ENCODE measurements around the gene RFTN1.
"Not testable (repeated sequence)": the region's sequence is repeated elsewhere in the genome, so short reads cannot be mapped to it uniquely, and the experiment has no call there.

Gene RFTN1

DNA sequence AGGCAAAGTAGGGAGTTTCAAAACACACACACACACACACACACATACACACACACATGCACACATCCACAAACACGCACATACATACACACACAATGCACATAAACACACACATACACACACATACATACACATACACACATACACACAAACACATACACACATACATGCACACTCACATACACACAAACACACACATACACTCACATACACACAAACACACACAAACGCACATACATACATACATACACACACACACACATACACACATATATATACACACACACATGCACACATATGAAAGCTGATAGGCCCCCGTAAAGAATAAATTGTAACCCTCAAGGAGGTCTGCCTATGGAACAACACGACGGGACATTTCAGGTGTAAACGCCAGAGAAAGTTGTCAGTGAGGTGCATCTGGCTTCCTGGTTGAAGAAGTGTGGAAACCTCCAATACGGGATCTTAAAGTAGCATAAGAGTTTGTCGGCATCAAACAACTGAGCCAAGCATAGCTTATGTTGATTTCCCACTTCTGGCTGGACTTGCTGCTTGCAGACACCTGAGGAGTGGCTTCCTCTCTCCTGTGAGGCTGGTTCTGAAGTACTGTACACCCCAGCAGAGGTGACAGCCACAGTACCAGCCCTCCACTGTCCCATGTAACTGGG is 5.8 kb downstream of the RFTN1 start:
- DNase-seq (ENCODE audit: low read depth in 2 of 2) = no peak

DNA sequence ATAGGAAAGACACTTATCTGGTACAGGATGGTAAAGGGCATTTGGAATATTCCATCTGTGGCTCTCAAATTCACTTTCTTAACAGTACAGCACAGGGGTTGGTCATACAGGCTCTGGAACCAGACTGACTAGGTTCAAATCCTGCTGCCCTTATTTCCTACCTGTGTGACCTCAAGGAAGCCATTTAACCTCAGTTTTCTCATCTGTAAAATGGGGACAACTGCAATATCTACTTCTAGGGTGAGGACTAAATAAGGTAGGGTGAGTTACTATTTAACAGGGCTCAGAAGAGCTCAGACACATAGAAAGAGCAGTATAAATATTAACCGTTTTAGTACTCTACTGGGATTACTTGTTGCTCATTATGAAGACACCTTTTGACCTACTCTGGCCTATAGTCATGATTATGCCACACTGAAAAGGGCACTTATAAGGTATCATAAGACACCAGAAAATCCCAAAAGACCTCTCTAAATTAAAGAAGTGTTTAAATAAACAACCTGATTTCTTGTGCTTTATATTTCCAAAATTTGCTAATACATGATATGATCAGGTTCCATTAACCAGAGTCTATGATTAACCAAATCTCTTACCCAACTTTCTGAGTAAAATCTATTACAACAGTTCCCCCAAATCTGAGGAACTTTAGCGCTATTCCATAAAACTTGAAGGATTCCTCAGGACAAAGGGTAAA is 6.5 kb downstream of the RFTN1 start:
- no peak for DNase-seq (ENCODE audit: low read depth in 2 of 2)

DNA sequence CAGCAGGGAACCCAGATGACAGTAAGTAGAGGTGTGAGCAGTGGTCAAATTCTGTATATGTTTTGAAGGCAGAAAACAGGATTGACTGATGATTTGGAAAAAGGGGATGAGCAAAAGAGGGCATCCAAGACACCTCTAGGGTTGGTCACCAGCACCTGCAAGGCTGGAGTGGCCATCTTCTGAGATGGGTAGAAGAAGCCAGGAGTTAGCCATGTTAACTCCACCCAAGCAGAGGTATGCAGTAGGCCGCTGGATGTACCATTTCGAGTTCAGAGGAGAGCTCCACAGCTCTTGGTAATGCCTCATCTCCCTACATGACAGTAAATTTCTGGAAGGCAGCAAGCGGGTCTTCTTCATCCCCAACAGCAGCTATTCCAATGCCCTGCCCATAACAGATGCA is 7.0 kb downstream of the RFTN1 start:
- DNase-seq (ENCODE audit: low read depth in 2 of 2) = no peak

DNA sequence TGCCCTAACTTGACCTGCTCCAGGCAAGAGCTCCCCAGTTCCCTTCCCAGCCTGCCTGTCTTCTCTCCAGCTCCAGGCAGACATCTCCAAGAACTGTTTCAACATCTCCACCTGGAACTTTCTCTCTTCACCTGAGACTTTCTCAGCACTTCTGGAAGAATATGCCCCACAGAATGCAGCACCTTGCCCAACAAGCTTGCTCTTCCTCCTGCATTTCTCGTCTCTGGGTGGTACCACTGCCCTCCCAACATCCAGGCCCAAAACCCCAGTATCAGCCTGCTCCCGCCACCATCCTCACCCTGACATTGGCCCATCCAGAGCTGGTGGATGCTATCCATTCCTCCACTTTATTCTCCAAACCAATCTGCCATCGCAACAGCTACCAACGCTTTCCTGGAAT is 8.8 kb downstream of the RFTN1 start:
- DNase-seq (ENCODE audit: low read depth in 2 of 2) = no peak

DNA sequence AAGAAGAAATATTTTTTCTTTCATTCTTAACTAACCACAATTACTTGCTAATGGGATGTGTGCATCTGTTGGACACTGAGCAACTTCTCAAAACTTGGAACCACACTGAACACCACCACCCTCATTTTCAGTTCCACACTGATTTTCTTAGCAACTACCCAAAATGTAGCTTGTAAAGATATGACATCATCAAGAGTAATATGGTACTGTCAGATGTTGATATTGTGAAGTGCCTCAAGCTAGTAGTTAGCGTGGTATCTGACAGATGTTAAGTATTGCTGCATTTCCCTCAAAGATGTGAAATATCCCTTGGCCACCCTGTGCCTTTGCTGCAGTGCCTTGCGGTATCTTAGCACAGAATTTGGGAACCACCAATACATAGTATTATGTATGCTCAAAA is 9.3 kb downstream of the RFTN1 start:
- DNase-seq (ENCODE audit: low read depth in 2 of 2) = no peak

DNA sequence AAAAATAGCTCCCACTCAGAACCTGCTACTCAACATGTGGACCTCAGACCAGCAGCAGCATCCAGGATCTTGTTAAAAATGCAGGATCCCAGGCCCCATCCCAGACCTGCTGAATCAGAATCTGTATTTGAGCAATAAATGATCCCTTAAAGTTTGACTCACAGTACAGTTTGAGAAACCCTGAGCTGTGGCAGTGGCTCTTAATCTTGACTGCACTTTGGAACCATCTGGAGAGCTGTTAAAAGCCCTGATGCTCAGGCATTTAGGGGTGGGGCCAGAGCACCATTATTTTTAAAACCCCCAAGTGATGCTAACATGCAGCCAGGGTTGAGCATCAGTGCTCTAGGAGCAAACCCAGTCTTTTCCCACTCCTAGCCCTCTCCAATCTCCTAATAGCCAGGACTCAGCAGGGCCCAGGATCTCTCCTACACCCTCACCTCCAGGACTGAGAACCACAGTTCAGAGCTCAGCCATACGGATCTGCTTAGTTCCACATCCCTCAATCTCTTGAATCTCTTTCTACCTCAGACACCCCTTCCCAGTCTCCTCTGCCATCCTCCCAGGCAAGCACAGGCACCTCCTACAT is 10.2 kb downstream of the RFTN1 start:
- no peak for DNase-seq (ENCODE audit: low read depth in 2 of 2)

DNA sequence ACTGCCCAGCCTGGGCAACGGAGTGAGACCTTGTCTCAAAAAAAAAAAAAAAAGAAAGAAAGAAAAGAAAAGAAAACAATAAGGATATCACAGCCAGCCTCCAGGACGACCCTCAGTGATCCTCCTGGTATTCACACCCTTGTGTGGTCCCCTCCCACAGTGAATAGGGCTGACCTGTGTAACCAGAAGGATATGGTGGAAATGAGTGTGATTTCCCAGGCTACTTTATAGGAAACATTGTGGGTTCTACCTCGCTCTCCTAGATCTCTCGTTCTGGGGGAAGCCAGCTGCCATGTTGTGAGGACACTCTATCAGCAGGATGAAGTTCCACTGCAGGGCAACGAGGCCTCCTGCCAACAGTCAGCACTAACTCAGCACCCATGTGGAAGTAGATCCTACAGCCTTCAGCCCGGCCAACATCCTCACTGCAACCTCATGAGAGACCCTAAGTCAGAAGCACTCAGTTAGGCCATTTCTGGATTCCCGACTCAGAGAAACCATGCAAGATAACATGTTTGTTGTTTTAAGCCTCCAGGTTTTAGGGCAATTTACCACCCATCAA is 11.1 kb downstream of the RFTN1 start:
- DNase-seq (ENCODE audit: low read depth in 2 of 2) = no peak

DNA sequence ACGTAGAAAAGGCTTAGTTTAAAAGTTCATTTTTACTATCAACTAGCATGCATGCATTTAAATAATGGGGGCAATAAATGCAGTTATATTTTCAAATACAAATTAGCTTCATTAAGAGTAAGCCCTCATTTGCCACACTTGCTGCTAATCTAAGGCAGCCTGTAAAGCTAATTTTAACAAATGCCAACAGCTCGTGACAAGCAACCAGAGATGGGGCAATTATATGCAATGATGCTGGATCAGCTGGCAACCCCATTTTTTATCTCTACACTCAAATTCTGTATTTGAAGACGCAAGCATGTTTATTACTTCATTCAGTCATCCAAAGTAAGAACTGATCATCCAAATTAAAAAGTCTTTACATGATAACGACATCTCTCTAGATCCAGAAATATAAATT is 12.1 kb downstream of the RFTN1 start:
- no peak for DNase-seq (ENCODE audit: low read depth in 2 of 2)

DNA sequence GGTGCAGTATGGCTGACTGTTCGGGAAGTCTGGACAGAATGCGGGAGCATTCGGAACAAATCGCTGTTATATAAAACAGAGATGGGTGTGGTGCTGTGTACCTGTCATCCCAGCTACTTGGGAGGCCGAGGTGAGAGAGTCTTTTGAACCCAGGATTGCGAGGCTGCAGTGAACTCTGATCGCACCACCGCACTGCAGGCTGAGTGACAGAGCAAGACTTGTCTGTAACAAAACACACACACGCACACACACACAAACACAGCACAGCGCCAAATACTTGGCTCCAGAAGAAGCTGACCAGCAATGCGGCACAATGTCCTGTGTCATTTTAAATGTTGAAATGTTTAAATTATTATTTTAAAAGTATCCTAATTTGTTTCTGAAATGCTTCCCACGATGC is 12.6 kb downstream of the RFTN1 start:
- DNase-seq (ENCODE audit: low read depth in 2 of 2) = no peak

DNA sequence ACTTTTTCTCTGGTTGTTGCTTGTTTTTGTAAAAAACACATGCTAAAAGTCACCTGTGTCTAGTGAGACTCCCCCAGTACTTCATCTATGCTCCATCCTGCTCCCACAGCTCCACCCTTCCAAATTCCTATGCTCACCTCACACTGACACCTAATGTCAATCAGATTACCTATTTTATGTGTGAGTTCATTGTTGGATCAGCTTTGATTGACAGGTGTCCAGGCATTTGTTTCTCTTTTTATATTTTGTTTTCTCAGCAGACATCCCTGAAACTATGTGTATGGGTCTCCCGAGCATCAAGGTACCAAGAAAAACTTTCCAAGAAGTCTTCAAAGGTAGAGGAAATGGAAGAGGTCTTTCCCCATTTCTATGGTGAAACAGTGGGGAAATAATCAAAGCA is 13.4 kb downstream of the RFTN1 start:
- DNase-seq (ENCODE audit: low read depth in 2 of 2) = no peak

DNA sequence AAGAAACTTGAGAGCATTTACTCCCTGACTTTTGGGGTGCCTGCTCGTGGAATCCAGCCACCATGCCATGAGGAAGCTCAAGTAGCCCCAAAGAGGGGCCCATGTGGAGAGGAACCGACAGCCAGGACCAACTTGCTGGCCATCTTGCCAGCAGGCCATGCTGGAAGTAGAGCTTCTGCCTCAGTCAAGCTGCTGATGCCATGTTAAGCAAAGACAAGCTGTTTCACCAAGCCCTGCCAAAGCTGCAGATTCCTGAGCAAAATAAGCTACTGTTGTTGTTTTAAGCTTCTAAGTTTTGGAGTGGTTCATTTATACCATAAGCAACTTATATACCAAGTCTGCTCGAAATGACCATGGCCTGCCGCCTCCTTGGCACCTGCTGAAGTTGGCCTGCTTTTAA is 14.1 kb downstream of the RFTN1 start:
- DNase-seq (ENCODE audit: low read depth in 2 of 2) = no peak

DNA sequence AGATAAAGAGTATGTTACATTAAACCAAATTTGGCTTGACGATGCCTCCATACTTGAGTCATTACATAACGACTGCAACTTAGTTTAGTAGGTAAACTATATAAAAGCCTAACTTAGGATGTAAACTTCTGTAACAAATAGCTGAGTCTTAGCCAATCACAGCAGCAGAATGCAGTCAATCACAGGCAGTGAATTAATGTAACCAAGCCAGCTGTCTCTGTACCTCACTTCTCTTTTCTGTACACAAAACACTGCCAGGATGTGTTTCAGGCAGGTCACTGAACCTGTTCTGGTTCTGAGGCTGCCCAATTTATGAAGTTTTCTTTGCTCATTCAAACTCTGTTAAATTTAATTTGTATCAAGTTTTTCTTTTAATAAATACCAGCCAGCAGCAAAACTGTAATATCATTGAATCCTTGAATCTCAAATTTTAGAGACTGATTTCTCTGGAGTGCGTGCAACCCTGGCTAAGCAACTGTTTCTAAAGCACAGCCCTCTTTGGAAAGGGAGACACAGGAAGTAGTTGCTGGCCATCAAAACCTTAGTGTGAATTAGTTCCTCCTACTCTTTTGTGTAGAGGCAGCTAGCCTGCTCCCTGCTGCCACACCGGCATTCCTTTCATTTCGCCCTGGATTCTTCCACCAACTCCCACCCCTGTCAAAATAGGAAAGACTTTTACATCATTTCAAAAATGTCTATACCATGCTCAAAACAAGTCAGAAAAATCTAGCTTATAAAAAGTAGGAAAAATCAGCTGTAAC is 15.2 kb downstream of the RFTN1 start:
- DNase-seq (ENCODE audit: low read depth in 2 of 2) = no peak

DNA sequence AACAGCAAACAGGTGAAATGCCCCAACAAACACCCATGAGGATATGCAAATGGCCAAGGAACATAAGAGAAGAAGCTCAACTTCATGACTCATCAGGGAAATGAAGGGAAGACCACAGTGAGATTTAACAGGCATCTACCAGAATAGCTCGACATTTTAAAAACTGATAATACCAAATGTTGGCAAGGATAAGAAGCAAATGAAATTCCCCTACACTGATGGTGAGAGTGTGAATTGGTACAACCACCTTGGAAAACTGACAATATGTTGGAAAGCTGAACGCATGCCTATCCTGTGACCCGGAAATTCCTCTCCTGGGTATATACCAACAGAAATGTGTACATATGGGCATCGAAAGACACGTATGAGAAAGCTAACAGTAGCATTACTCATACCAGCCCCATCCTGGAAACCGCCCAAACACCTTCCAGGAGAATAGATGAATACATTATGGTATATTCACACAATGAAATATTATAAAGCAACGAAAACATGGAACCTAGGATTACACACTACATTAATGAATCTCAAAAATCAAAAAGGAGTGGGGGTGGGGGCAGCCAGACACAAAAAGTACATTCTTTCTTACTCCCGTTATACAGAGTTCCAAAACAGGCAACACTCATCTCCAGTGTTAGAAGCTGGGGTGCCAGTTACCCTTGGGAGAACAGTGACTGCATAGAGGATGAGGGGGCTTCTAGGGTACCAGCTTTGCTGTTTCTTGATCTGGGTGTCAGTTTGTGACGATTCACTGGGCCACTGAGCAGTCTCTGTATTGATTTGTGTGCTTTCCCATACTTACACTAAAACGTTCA is 16.9 kb downstream of the RFTN1 start:
- no peak for DNase-seq (ENCODE audit: low read depth in 2 of 2)

DNA sequence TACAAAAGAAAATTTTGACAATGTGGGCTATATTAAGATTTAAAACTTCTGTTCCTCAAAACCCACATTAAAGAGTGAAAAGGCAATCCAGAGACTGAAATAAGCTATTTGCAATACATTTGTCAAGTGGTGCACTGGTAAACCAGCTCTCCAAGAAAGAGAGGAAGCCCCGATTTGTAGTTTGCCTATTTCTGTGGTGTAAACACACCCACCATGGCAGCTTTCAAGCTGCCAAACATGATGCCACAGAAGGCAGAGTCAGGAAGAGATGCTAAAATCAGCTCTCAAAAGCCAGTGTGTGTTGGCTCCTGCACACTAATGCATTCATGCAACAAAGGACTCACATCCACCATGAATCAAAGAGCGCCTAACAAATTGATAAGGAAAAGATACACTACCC is 17.5 kb downstream of the RFTN1 start:
- DNase-seq (ENCODE audit: low read depth in 2 of 2) = no peak

DNA sequence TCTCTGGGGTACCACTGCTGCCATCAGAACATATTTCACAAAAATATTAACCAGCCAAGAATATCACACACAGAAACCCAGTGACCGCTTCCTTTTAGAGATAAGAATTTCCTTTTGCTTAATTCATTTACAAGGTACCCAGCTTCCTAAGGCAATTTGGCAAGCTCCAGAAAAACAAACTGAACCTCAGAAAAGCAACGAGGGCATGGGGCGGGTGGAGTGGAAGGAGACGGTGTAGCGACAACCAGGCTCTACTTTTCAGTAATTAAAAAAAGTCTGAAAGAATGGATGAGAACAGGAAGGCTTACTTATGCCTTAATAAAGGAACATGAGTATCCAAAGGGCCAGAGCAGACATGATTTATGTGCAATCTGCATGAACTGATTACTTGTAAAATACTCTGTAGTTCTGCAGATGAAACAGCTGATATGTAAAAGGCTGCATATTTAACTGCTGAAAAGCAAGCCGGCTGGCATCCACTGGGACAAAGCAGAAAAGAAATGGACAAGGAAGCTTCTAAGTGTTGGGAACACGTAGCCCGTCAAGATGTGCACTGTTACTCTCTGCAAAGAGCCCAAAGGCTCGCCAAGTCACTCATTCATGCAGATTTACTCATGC is 18.6 kb downstream of the RFTN1 start:
- DNase-seq (ENCODE audit: low read depth in 2 of 2) = no peak

DNA sequence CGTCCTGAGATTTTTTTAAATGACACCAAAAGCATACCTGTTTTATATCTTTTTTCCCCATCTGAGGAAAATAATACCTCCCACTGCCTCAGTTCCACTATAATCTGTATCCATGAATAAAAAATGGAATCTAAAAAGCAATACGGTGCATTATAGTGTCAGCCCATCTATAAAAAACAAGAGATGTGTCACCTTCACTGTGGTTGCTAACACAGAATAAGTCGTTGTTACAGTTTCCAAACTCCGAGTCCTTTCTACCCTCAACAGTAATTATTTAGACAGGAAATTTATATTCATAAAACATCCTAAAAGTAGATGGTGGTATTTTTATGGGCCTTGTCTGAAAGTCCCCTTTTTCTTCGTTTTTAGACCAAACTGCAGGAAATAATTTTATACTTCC is 19.4 kb downstream of the RFTN1 start:
- no peak for DNase-seq (ENCODE audit: low read depth in 2 of 2)

DNA sequence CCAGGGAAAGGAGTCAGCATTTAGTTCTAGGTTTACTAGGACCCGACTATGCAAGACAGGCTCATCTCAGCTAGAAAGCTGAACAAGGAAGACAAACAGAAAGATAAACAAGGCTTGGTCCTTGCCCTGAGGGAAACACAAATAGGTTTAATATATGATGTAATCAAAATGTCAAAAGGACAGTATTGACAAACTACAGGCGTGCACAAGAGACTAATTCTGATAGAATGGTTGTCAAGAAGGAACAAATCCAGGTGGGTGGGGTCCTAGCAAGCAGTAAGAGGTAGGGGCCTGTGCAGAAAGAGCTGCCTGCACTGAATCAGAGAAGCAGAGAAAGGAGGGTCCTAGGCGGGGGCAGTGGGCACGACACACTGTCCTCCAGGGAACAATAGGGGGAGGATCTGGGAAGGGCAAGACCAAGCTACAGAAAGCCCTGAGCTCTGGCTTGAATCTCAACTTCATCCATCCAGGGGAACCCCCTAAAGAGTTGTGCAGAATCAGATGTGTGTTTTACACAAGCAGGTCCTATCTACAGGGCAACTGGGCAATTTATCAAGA is 23.4 kb downstream of the RFTN1 start:
- no peak for DNase-seq (ENCODE audit: low read depth in 2 of 2)

DNA sequence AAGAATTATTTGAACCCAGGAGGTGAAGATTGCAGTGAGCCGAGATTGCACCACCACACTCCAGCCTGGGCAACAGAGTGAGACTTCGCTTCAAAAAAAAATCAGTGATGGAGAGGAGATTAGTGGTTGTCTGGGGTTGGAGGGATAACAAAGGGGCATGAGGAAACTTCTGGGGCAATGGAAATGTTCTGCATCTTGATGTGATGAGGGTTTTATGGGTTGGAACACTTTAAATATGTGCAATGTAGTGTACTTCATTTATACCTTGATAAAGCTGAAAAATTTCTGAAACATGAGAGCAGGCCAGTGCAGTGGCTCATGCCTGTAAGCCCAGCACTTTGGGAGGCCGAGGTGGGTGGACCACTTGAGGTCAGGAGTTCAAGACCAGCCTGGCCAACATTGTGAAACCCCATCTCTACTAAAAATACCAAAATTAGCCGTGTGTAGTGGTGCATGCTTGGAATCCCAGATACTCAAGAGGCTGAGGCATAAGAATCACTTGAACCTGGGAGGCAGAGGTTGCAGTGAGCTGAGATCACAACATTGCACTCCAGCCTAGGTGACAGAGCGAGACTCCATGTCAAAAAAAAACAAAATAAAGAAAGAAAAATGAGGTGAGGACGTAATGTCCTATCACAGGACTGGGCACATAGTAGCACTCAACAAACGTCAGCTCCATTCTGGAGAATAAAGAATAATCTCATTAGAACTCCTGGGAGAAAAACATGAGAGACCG is 24.0 kb downstream of the RFTN1 start:
- not testable (repeated sequence) for DNase-seq (ENCODE audit: low read depth in 2 of 2)

DNA sequence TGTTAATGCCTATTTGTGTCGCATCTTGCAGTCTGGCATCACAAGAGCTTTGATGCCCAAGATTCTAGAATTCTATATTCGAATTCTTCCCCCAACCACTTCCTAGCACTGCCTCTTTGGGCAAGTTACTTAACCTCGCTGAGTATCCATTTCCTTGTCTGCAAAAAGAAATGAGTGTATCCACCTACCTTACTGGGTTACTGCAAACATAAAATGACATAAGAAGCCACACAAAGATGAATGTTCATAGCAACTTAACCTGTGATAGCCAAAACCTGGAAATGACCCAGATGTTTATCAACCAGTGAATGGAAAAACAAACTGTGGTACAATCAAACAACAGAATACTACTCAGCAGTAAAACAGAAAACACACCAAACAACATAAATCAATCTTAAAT is 24.9 kb downstream of the RFTN1 start:
- DNase-seq (ENCODE audit: low read depth in 2 of 2) = no peak
